Measurements from ENCODE around the gene ALOXE3. TPM values are rescaled to one million over a fixed set of nuclear protein-coding genes. Genes with fewer than 3 reads are reported as not detected.

ALOXE3 gene
- polyA plus RNA-seq, 3 donors: not detected

DNA sequence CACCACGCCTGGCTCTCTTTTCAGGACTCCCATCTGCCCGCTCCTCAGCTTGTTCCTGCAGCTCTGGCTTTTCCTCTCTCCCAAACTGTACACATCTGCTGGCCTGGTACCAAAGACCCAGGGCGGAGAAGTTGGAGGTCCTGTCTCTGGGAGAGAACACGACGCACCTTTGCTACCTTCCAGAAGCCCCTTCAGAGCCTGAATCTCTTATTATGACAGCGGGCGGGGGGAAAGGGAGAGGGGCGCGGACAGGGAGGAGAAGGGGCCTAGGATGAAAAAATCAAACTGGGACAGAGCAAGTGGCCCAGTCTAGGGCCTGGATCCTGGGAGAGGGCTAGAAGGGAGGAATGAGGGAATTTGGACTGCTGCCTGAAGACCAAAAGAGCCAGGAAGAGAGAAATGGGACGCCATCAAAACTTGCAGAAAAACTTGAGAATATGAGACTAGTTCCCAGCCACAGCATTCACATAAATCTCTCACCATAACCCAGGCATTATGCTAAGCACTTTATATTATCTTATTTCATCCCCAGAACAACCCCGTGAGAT is 36.4 kb upstream of the ALOXE3 start:
- peak overlapping the region; percentile 97 for H3K4me2 ChIP-seq (replicated peaks; ENCODE audit: extremely low read depth, low read length, poor library complexity, severe bottlenecking)
- H3K36me3 ChIP-seq (replicated peaks in 1 of 2; ENCODE audit: control insufficient read depth in 1 of 2, insufficient read depth in 2 of 2, low read length in 2 of 2): peaks cover 11 to 16% of the 10 kb centered on the region in 2 donors
- H3K4me3 ChIP-seq (replicated peaks in 1 of 3; ENCODE audit: low read depth in 2 of 3, low read length in 3 of 3): peak overlapping the region; percentile 65 to 100 (median 88)
- H3K27ac ChIP-seq (ENCODE audit: low read depth in 1 of 2, low read length in 2 of 2): peak overlapping the region; percentile 83 to 99
- WGBS (ENCODE audit: insufficient coverage): 100% methylated on average over 1 of the region's 11 CpGs
- TF ChIP-seq CTCF (IDR thresholded peaks at IDR 0.05): no peak
- H3K4me1 Mint-ChIP-seq: peaks cover 41% of the 10 kb centered on the region
- peaks cover 31% of the 10 kb centered on the region for H3K79me2 ChIP-seq (ENCODE audit: insufficient read depth, low read length)
- no peak overlapping the region for H3K27ac Mint-ChIP-seq
- H3K27me3 ChIP-seq (ENCODE audit: control insufficient read depth in 2 of 2, insufficient read depth in 2 of 2, low read length in 2 of 2): no peaks in the 10 kb centered on the region
- peaks cover 0 to 4% (median 0%) of the 10 kb centered on the region in 7 donors for H3K9me3 Mint-ChIP-seq
- H3K4me3 Mint-ChIP-seq: peak overlapping the region in 1 of 2 donors; percentile 69
- DNase-seq: no peak
- H3K9ac ChIP-seq (ENCODE audit: insufficient read depth, low read length, poor library complexity, severe bottlenecking): peak overlapping the region; percentile 89
- no peak overlapping the region for H2AFZ ChIP-seq (ENCODE audit: insufficient read depth, low read depth, low read length, poor library complexity, severe bottlenecking)
- H3K4me1 ChIP-seq (ENCODE audit: control insufficient read depth in 1 of 2, insufficient read depth in 2 of 2, low read length in 2 of 2): peaks cover 63 to 90% of the 10 kb centered on the region in 2 donors
- peaks cover 28 to 32% of the 10 kb centered on the region in 2 donors for H3K36me3 Mint-ChIP-seq
- peaks cover 54% of the 10 kb centered on the region for H4K20me1 ChIP-seq (ENCODE audit: insufficient read depth, low read length)
- H3K9me3 ChIP-seq (replicated peaks in 1 of 2; ENCODE audit: control insufficient read depth in 1 of 2, insufficient read depth in 1 of 2, low read length in 2 of 2): no peaks in the 10 kb centered on the region
- peaks cover 0 to 7% (median 0%) of the 10 kb centered on the region in 3 donors for H3K27me3 Mint-ChIP-seq (ENCODE audit: low read depth in 3 of 3)
- intact Hi-C loops (cut with micrococcal nuclease): loop anchor here (5.0 to 10.0 kb wide), 4 partner anchors 32 to 320 kb away; partner anchors contain the start of genes HES7 (in 1 of the 2) and KDM6B (in 1 of the 2)

DNA sequence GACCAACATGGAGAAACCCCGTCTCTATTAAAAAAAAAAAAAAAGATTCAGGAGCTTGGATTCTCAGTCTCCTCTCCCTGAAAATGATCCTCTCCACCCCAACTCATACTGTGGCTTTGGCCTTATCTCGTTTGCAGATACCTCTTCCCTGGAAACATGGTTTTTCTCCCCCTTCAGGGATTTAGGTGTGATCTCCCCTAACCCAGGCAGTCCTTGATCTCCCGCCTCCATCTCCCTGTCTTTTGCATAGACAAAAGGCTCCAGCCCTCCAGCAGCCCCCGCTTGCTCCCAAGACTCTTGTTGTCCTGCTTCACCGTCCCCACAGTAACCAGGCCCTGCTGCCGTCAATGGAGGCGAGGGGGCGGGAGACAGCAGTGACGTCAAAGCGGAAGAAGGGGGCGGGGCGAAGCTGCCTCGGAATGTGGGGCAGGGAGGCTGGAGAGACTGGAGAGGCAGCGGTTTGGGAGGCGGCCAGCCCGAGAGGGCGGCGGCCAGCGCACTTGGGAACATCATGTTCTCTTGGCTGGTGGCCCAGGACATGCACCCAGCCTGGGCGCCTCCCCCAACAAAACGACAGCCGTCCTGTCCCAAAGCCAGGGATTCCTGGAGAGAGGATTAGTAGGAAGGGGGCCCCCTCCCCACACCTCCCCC is 35.8 kb upstream of the ALOXE3 start:
- Mint-ChIP-seq H3K27me3 (ENCODE audit: low read depth in 3 of 3) (peaks cover 0 to 12% (median 0%) of the 10 kb centered on the region in 3 donors), H3K27ac (no peak overlapping the region), H3K4me3 (peak overlapping the region in 1 of 2 donors; percentile 88), H3K36me3 (peaks cover 29 to 33% of the 10 kb centered on the region in 2 donors), H3K9me3 (peaks cover 0 to 4% (median 0%) of the 10 kb centered on the region in 7 donors), H3K4me1 (peaks cover 39% of the 10 kb centered on the region)
- no peak overlapping the region for H2AFZ ChIP-seq (ENCODE audit: insufficient read depth, low read depth, low read length, poor library complexity, severe bottlenecking)
- H3K27ac ChIP-seq (ENCODE audit: low read depth in 1 of 2, low read length in 2 of 2): peak overlapping the region; percentile 83 to 99
- TF ChIP-seq CTCF (IDR thresholded peaks at IDR 0.05): no peak
- WGBS (ENCODE audit: insufficient coverage): 0% methylated on average over 16 of the region's 22 CpGs
- peak overlapping the region; percentile 97 for H3K4me2 ChIP-seq (replicated peaks; ENCODE audit: extremely low read depth, low read length, poor library complexity, severe bottlenecking)
- peaks cover 60% of the 10 kb centered on the region for H4K20me1 ChIP-seq (ENCODE audit: insufficient read depth, low read length)
- peaks cover 63 to 84% of the 10 kb centered on the region in 2 donors for H3K4me1 ChIP-seq (ENCODE audit: control insufficient read depth in 1 of 2, insufficient read depth in 2 of 2, low read length in 2 of 2)
- H3K9ac ChIP-seq (ENCODE audit: insufficient read depth, low read length, poor library complexity, severe bottlenecking): peak overlapping the region; percentile 89
- peaks cover 12 to 17% of the 10 kb centered on the region in 2 donors for H3K36me3 ChIP-seq (replicated peaks in 1 of 2; ENCODE audit: control insufficient read depth in 1 of 2, insufficient read depth in 2 of 2, low read length in 2 of 2)
- intact Hi-C loops (cut with micrococcal nuclease): loop anchor here in 1 of 2 donors (5.0 to 10.0 kb wide), 2 partner anchors 33 to 319 kb away; partner anchors contain the start of gene KDM6B
- H3K9me3 ChIP-seq (replicated peaks in 1 of 2; ENCODE audit: control insufficient read depth in 1 of 2, insufficient read depth in 1 of 2, low read length in 2 of 2): no peaks in the 10 kb centered on the region
- H3K27me3 ChIP-seq (ENCODE audit: control insufficient read depth in 2 of 2, insufficient read depth in 2 of 2, low read length in 2 of 2): no peaks in the 10 kb centered on the region
- H3K79me2 ChIP-seq (ENCODE audit: insufficient read depth, low read length): peaks cover 26% of the 10 kb centered on the region
- peak overlapping the region; percentile 65 to 100 (median 88) for H3K4me3 ChIP-seq (replicated peaks in 1 of 3; ENCODE audit: low read depth in 2 of 3, low read length in 3 of 3)
- DNase-seq: peak; percentile 93 to 97 (median 94)
